ENCODE data around the gene RPS19BP1.

Gene RPS19BP1

DNA sequence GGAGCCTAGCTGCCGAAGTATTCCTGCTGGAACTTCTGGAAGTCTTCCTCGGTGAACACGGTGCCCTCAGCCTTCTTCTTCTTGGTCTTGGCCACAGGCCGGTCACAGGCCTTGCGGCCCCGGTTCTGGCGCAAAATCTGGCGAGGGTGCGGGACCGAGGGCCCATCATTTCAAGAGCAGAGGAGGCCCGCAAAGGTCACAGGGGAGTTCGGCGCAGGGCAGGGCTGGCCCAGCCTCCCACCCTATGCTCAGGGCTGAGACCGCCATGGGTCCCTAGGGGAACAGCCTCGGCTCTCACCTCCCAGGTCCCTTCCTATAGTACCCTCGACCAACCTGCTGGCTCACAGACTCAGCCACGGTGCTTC is 3.1 kb downstream of the RPS19BP1 start:
- no peak for DNase-seq (ENCODE audit: low read depth in 2 of 2)
- no peak for TF ChIP-seq CTCF (IDR thresholded peaks at IDR 0.05; ENCODE audit: low read depth, low read length)
- H3K4me3 ChIP-seq (replicated peaks in 1 of 2; ENCODE audit: low read depth in 2 of 2, low read length in 2 of 2), result no peak overlapping the region

- no peak overlapping the region for H3K4me3 ChIP-seq (replicated peaks in 1 of 2; ENCODE audit: low read depth in 2 of 2, low read length in 2 of 2)
- TF ChIP-seq CTCF (IDR thresholded peaks at IDR 0.05; ENCODE audit: low read depth, low read length), result peak; percentile 100
- peak; percentile 94 to 96 for DNase-seq (ENCODE audit: low read depth in 2 of 2)
Measured at GRCh38 chr22:39528681-39529486, 3.7 kb downstream of the RPS19BP1 start.

DNA sequence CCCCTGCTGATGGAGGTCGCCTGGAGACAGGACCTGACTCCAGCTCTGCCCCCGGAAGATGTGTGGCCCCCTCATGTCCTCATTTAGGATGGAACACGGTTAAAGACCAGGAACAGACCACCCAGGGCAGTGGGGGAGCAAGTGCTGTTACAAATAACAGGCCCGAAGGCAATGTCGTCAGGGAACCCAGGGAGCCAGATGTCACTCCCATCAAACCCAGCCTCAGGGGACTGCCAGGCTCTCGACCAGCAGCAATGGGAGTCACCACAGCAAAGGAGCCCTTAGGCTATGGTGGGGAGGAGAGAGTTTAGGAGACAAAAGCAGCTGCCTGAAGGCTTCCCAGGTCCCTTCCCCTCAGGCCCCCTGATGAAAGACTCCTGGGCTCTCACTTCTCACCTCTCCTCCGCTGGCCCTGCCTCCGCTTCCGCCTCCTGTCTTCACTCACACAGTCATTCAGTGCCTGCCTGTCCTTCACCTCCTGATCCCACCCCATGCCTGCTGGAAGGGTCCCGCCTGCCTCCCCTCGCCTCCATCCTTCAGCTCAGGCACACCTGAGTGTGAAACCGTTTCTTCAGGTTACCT is 4.4 kb downstream of the RPS19BP1 start:
- DNase-seq (ENCODE audit: low read depth in 2 of 2), result no peak
- H3K4me3 ChIP-seq (replicated peaks in 1 of 2; ENCODE audit: low read depth in 2 of 2, low read length in 2 of 2), result no peak overlapping the region
- TF ChIP-seq CTCF (IDR thresholded peaks at IDR 0.05; ENCODE audit: low read depth, low read length), result no peak

DNA sequence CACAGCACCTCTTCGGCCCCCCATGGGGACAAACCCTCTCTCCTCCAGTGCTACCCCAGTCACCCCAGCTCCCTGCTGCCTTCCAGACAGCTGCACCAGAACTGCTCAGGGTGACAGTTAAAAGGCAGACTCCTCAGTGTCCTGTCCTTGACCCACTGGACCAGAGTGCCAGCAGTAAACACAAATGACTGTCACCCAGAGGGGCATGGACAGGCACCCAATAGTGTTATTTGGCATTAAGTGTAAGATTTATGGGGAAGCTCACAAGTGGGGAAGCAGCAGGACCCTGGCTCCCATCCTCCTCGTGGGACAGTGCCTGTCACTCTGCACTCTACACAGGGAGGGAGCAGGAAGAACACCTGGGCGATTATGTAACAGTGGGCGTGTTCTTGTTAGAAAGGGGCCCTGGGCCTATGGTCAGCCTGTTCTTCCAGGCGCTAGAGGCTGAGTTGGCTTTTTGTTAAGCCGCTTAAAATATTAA is 5.0 kb downstream of the RPS19BP1 start:
- DNase-seq (ENCODE audit: low read depth in 2 of 2), result no peak

GRCh38 chr22:39526736-39527171 is 5.8 kb downstream of the RPS19BP1 start:
- H3K4me3 ChIP-seq (replicated peaks in 1 of 2; ENCODE audit: low read depth in 2 of 2, low read length in 2 of 2), result no peak overlapping the region
- TF ChIP-seq CTCF (IDR thresholded peaks at IDR 0.05; ENCODE audit: low read depth, low read length), result no peak
- DNase-seq (ENCODE audit: low read depth in 2 of 2), result no peak

More for the DNA sequence above, 5.0 kb downstream of the RPS19BP1 start:
- no peak for TF ChIP-seq CTCF (IDR thresholded peaks at IDR 0.05; ENCODE audit: low read depth, low read length)
- no peak overlapping the region for H3K4me3 ChIP-seq (replicated peaks in 1 of 2; ENCODE audit: low read depth in 2 of 2, low read length in 2 of 2)

DNA sequence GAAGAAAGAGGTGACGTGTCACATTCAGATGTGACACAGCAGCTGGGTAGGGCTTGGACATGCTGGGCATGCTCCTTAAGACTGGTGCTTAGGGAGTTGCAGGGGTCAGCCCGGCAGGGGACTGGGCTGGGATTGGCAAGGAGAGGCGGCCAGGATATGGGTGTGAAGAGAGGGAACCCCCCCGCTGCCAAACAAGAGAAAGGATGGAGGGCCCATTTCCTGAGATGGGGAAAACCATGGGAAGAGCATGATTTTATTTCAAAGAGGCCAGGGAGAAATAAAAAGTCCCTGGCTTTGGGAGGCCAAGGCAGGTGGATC is 6.9 kb downstream of the RPS19BP1 start:
- no peak overlapping the region for H3K4me3 ChIP-seq (replicated peaks in 1 of 2; ENCODE audit: low read depth in 2 of 2, low read length in 2 of 2)
- DNase-seq (ENCODE audit: low read depth in 2 of 2), result no peak
- no peak for TF ChIP-seq CTCF (IDR thresholded peaks at IDR 0.05; ENCODE audit: low read depth, low read length)
